Measurements from ENCODE around the gene TAMALIN.

DNA sequence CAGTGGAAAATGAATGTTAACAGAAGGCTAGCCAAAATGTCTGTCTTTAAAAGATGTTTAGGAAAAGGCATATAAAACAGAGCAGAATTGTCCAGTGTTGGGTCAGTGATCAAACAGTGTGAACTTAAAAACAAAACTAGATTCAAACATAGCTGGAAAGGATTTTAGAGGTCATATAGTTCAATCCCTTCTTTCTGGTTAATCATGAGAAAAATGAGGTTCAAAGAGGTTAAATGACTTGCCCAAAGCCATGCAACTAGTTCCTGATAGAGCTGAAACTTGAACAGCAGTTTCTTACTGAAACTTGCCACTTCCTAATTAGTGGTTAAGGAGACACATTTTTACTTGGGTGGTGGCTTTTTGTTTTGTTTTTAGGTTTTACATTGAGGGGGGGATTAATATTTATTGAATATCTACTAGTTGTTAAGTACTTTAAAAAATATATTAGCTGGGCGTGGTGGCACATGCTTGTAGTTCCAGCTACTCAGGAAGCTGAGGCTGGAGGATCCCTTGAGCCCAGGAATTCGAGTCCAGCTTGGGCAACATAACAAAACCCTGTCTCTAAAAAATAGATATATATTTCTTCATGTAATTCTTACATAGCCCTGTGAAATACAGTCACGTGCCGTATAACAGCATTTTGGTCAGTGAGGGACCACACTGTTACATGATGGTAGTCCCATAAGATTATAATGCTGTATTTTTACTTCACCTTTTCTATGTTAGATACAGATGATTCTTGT, 34.9 kb upstream of the TAMALIN start:
- TF ChIP-seq POLR2AphosphoS5 (IDR thresholded peaks at IDR 0.05; ENCODE audit: borderline replicate concordance, low read depth, low read length), result no peak
- no peak for TF ChIP-seq EZH2 (IDR thresholded peaks at IDR 0.05)
